ENCODE measurements around the gene LBR. TPM values are rescaled to one million over a fixed set of nuclear protein-coding genes. Genes with fewer than 3 reads are reported as not detected.

The LBR gene
- total and polyA plus RNA-seq, 12 donors = 7.6 to 22.6 (median 10.3) TPM

- peaks cover 5 to 28% (median 15%) of the 10 kb centered on the region in 9 donors for H3K4me1 ChIP-seq
- intact Hi-C loops (cut with DNase I) = no loop called here
- H3K27ac ChIP-seq = no peak overlapping the region
- H3K27me3 ChIP-seq = no peaks in the 10 kb centered on the region
- no peaks in the 10 kb centered on the region for H3K36me3 ChIP-seq
- TF ChIP-seq CTCF (IDR thresholded peaks at IDR 0.05) = no peak
- H3K9me3 ChIP-seq = peaks cover 0 to 12% (median 0%) of the 10 kb centered on the region in 11 donors
- WGBS, 2 donors = 95 to 96% methylated on average over 36 of the region's 36 CpGs
- DNase-seq (no peak), ATAC-seq (no peak)
- no peak overlapping the region for H3K4me3 ChIP-seq
These were observed 3.4 kb upstream of the LBR start for GRCh38 chr1:225431081-225431863.

GRCh38 chr1:225430301-225430700 lies 2.5 kb upstream of the LBR start:
- ATAC-seq = no peak
- no peaks in the 10 kb centered on the region for H3K36me3 ChIP-seq
- WGBS, 2 donors = 81 to 82% methylated on average over 7 of the region's 7 CpGs
- DNase-seq = no peak
- no peaks in the 10 kb centered on the region for H3K27me3 ChIP-seq
- H3K4me1 ChIP-seq = peaks cover 9 to 30% (median 25%) of the 10 kb centered on the region in 9 donors
- intact Hi-C loops (cut with DNase I) = no loop called here
- TF ChIP-seq CTCF (IDR thresholded peaks at IDR 0.05) = no peak
- H3K4me3 ChIP-seq = no peak overlapping the region
- no peak overlapping the region for H3K27ac ChIP-seq
- peaks cover 0 to 12% (median 0%) of the 10 kb centered on the region in 11 donors for H3K9me3 ChIP-seq

GRCh38 chr1:225428881-225429455 lies 1.1 kb upstream of the LBR start:
- peak overlapping the region; percentile 64 to 98 (median 90) for H3K4me3 ChIP-seq
- H3K36me3 ChIP-seq = no peaks in the 10 kb centered on the region
- H3K27me3 ChIP-seq = no peaks in the 10 kb centered on the region
- WGBS, 2 donors = 19 to 24% methylated on average over 7 of the region's 7 CpGs
- ATAC-seq (peak in 2 of 8 donors; percentile 9 to 11), DNase-seq (no peak)
- H3K9me3 ChIP-seq = peaks cover 0 to 12% (median 0%) of the 10 kb centered on the region in 11 donors
- H3K27ac ChIP-seq = peak overlapping the region in 8 of 10 donors; percentile 77 to 97 (median 90)
- H3K4me1 ChIP-seq = peaks cover 9 to 42% (median 36%) of the 10 kb centered on the region in 9 donors
- TF ChIP-seq CTCF (IDR thresholded peaks at IDR 0.05) = no peak
- intact Hi-C loops (cut with DNase I) = loop anchor here in 1 of 10 donors (2.0 kb wide), 1 partner anchor 16 kb away; no protein-coding TSS in a partner anchor

GRCh38 chr1:225428068-225428880 lies 436 bp upstream of the LBR start:
- H3K4me1 ChIP-seq = peaks cover 9 to 48% (median 41%) of the 10 kb centered on the region in 9 donors
- peak overlapping the region; percentile 47 to 97 (median 90) for H3K27ac ChIP-seq
- no peaks in the 10 kb centered on the region for H3K27me3 ChIP-seq
- H3K9me3 ChIP-seq = peaks cover 0 to 12% (median 0%) of the 10 kb centered on the region in 11 donors
- H3K36me3 ChIP-seq = no peaks in the 10 kb centered on the region
- TF ChIP-seq CTCF (IDR thresholded peaks at IDR 0.05) = no peak
- peak; percentile 92 to 93 for DNase-seq
- 0 to 1% methylated on average over 71 to 81 of the region's 81 CpGs for WGBS, 2 donors
- peak overlapping the region; percentile 64 to 98 (median 90) for H3K4me3 ChIP-seq
- ATAC-seq = peak; percentile 96 to 99 (median 97)
- intact Hi-C loops (cut with DNase I) = loop anchor here in 1 of 10 donors (2.0 kb wide), 1 partner anchor 17 kb away; no protein-coding TSS in a partner anchor

Measured in heart right ventricle (tissue), 16 donors.